Stimulated activated CD8-positive, alpha-beta memory T cell treated with anti-CD3 and anti-CD28 coated beads, Interleukin-12 subunit alpha, Interleukin-12 subunit beta, amount 100 ng/mL, for 24 hours (primary cell): Measurements from ENCODE around the gene ABHD4.
A peak's percentile ranks its signal among the peaks of the same experiment; 100 is the strongest.
"Not testable (repeated sequence)": the region's sequence is repeated elsewhere in the genome, so short reads cannot be mapped to it uniquely, and the experiment has no call there.

ENCODE experiments used
- DNase-seq: peaks from one replicate; pipeline ENCODE4 v3.0.0-alpha.2; 2020; ENCODE audit errors: extremely low read depth

ABHD4 gene

GRCh38 chr14:22589096-22589839 lies 8.8 kb upstream of the ABHD4 start, which contains the start of gene DAD1:
TSS of gene DAD1 (minus strand) at chr14:22589224. CDS start at chr14:22589157, 67 bp downstream.
- peak; percentile 99 for DNase-seq

GRCh38 chr14:22593189-22593588 lies 4.9 kb upstream of the ABHD4 start:
- DNase-seq: no peak

- DNase-seq: no peak
Observed at GRCh38 chr14:22593601-22594000, 4.5 kb upstream of the ABHD4 start.

- no peak for DNase-seq
Observed at GRCh38 chr14:22594156-22594716, 3.9 kb upstream of the ABHD4 start.

- no peak for DNase-seq
Observed at GRCh38 chr14:22596354-22596879, 1.7 kb upstream of the ABHD4 start.

- no peak for DNase-seq
Observed at GRCh38 chr14:22597265-22597664, 835 bp upstream of the ABHD4 start.

- DNase-seq: no peak
Observed at GRCh38 chr14:22597771-22598098, 365 bp upstream of the ABHD4 start.

- DNase-seq: no peak
Observed at GRCh38 chr14:22598896-22599244, 770 bp downstream of the ABHD4 start.

- no peak for DNase-seq
Observed at GRCh38 chr14:22599349-22599748, 1.2 kb downstream of the ABHD4 start.

GRCh38 chr14:22600027-22600426 lies 1.9 kb downstream of the ABHD4 start:
- DNase-seq: no peak

- no peak for DNase-seq
Observed at GRCh38 chr14:22601456-22601855, 3.4 kb downstream of the ABHD4 start.

GRCh38 chr14:22601996-22602395 lies 3.9 kb downstream of the ABHD4 start:
- DNase-seq: no peak

- DNase-seq: no peak
Observed at GRCh38 chr14:22602862-22603261, 4.8 kb downstream of the ABHD4 start.

- no peak for DNase-seq
Observed at GRCh38 chr14:22606380-22606779, 8.3 kb downstream of the ABHD4 start.

GRCh38 chr14:22607291-22607690 lies 9.2 kb downstream of the ABHD4 start:
- DNase-seq: no peak

GRCh38 chr14:22610931-22611330 lies 12.8 kb downstream of the ABHD4 start:
- DNase-seq: no peak

GRCh38 chr14:22613106-22613695 lies 15.1 kb downstream of the ABHD4 start:
- no peak for DNase-seq

- DNase-seq: no peak
Observed at GRCh38 chr14:22613736-22614239, 15.7 kb downstream of the ABHD4 start.

GRCh38 chr14:22614240-22614799 lies 16.2 kb downstream of the ABHD4 start:
- no peak for DNase-seq

- DNase-seq: not testable (repeated sequence)
Observed at GRCh38 chr14:22615765-22616164, 17.7 kb downstream of the ABHD4 start.

- DNase-seq: no peak
Observed at GRCh38 chr14:22622255-22622654, 24.2 kb downstream of the ABHD4 start.

- DNase-seq: no peak
Observed at GRCh38 chr14:22623047-22623446, 24.9 kb downstream of the ABHD4 start.

- DNase-seq: no peak
Observed at GRCh38 chr14:22626590-22626989, 28.5 kb downstream of the ABHD4 start.
